Kidney (tissue), 14 donors: Measurements from ENCODE around the gene CARD10. TPM values are rescaled to one million over a fixed set of nuclear protein-coding genes. Genes with fewer than 3 reads are reported as not detected.

Source experiments
- DNase-seq, 5 donors: peaks; one replicate each; pipeline ENCODE4 v3.0.0-alpha.2; 2013 to 2020
- FAIRE-seq: peaks from 2 replicates; lab custom pipeline; 2012; peaks lifted over from hg19 to GRCh38; lab: Jason Lieb, UNC
- H3K27ac ChIP-seq, 2 donors: one replicate each; pipeline ENCODE4 v1.7.0; 2013; ENCODE audit warnings: low read depth in 2 of 2, low read length in 2 of 2, inconsistent platforms in 1 of 2
- H3K27me3 ChIP-seq: one replicate; pipeline ENCODE4 v1.7.1; 2013; ENCODE audit warnings: low read length, inconsistent platforms; ENCODE audit not compliant: control insufficient read depth, insufficient read depth
- H3K36me3 ChIP-seq, 3 donors: one replicate each; pipeline versions ENCODE4 v1.7.0 to v1.7.1; 2013; ENCODE audit warnings: low read length in 3 of 3, control low read depth in 1 of 3, inconsistent platforms in 1 of 3; ENCODE audit not compliant: insufficient read depth in 3 of 3, control insufficient read depth in 2 of 3
- H3K4me1 ChIP-seq, 3 donors: one replicate each; pipeline versions ENCODE4 v1.7.0 to v1.7.1; 2013; ENCODE audit warnings: low read length in 3 of 3, inconsistent platforms in 1 of 3, low read depth in 1 of 3; ENCODE audit not compliant: control insufficient read depth in 2 of 3, insufficient read depth in 2 of 3
- H3K4me3 ChIP-seq, 3 donors: one replicate each; pipeline versions ENCODE4 v1.7.0 to v1.8.1; 2013; ENCODE audit warnings: low read length in 3 of 3, control low read depth in 1 of 3, inconsistent platforms in 1 of 3
- H3K9ac ChIP-seq, 3 donors: one replicate each; pipeline versions ENCODE4 v1.7.0 to v1.7.1; 2013; ENCODE audit warnings: low read length in 3 of 3, control low read depth in 1 of 3, inconsistent platforms in 1 of 3
- H3K9me3 ChIP-seq, 3 donors: one replicate each; pipeline versions ENCODE4 v1.7.0 to v1.7.1; 2013; ENCODE audit warnings: low read length in 3 of 3, control low read depth in 1 of 3, inconsistent platforms in 1 of 3; ENCODE audit not compliant: control insufficient read depth in 2 of 3, insufficient read depth in 1 of 3
- CTCF ChIP-seq: IDR thresholded peaks from 3 replicates; pipeline ENCODE4 v1.5.1; 2012; ENCODE audit warnings: mild to moderate bottlenecking, moderate library complexity, borderline replicate concordance; ENCODE audit not compliant: insufficient read depth; ENCODE audit errors: extremely low read depth
- intact Hi-C: fragments of 100-400 bp; cut with DNase I; formaldehyde crosslinking; loops from one replicate; pipeline ENCODE4 v1.11.1; 2022
- polyA plus RNA-seq: library from polyadenylated mRNA; stranded (reverse); fragments of 350-450 nt; fragmentation: Illumina TruSeq; extraction: RNeasy Lipid Tissue Mini Kit (QIAGEN cat#74804); gene quantifications from one replicate; pipeline ENCODE4 v1.2.3, GENCODE V29; 2014; ENCODE audit warnings: low read depth, low replicate concordance; ENCODE audit not compliant: insufficient read depth
- total RNA-seq: library from RNA; stranded (reverse); fragmentation: NEBNext Ultra II Directional; extraction: Animal tissue kit (Norgen Biotek cat#: 25700); gene quantifications from one replicate; pipeline ENCODE4 v1.2.1, GENCODE V29; 2021
- donor health status: control.
- donor health status: control.
- donor health status: control.
- donor health status: control.
- donor health status: control.
- donor health status: DM: yes; HTN: yes; CAD: no.
- donor health status: Normal renal cell carcinoma (clear cell type).

CARD10 gene
- total and polyA plus RNA-seq, 2 donors from 2014 or later = 32.4 to 42.3 TPM

- H3K4me1 ChIP-seq = no peaks in the 10 kb centered on the region
- FAIRE-seq (no peak), DNase-seq (peak in 2 of 5 donors; percentile 29 to 38)
- H3K9ac ChIP-seq = no peak overlapping the region
- intact Hi-C loops = no loop called here
- no peaks in the 10 kb centered on the region for H3K9me3 ChIP-seq
- no peak for TF ChIP-seq CTCF
- no peaks in the 10 kb centered on the region for H3K27me3 ChIP-seq
- no peak overlapping the region for H3K27ac ChIP-seq
- H3K36me3 ChIP-seq = no peaks in the 10 kb centered on the region
- H3K4me3 ChIP-seq = no peak overlapping the region
These were observed 64.1 kb downstream of the CARD10 start for GRCh38 chr22:37454857-37455686.

GRCh38 chr22:37453696-37454095, 65.5 kb downstream of the CARD10 start:
- no peak for TF ChIP-seq CTCF
- Histone ChIP-seq H3K9me3 (no peaks in the 10 kb centered on the region), H3K4me1 (no peaks in the 10 kb centered on the region), H3K27me3 (no peaks in the 10 kb centered on the region), H3K36me3 (no peaks in the 10 kb centered on the region), H3K27ac (no peak overlapping the region), H3K4me3 (no peak overlapping the region), H3K9ac (no peak overlapping the region)
- DNase-seq (no peak), FAIRE-seq (no peak)
- intact Hi-C loops = no loop called here

- Histone ChIP-seq H3K36me3 (no peaks in the 10 kb centered on the region), H3K9ac (no peak overlapping the region), H3K4me1 (no peaks in the 10 kb centered on the region), H3K4me3 (no peak overlapping the region), H3K27me3 (no peaks in the 10 kb centered on the region), H3K9me3 (no peaks in the 10 kb centered on the region), H3K27ac (no peak overlapping the region)
- intact Hi-C loops = no loop called here
- DNase-seq = no peak
- no peak for FAIRE-seq
- no peak for TF ChIP-seq CTCF
These were observed 68.0 kb downstream of the CARD10 start for GRCh38 chr22:37451218-37451617.
